GM23248 (cell line): ENCODE data around the gene DNAH8. TPM values are rescaled to one million over a fixed set of nuclear protein-coding genes. Genes with fewer than 3 reads are reported as not detected.

Source experiments
- DNase-seq: peaks from one replicate; pipeline ENCODE4 v3.0.0-alpha.2; 2015
- H2AFZ ChIP-seq: fragments of 200-600 bp; sonication (generic); 2 replicates; pipeline ENCODE4 v1.6.1; 2016; ENCODE audit warnings: antibody characterized with exemption
- H3F3A ChIP-seq: fragments of 200-600 bp; sonication (generic); 2 replicates; pipeline ENCODE4 v1.6.1; 2016; ENCODE audit warnings: mild to moderate bottlenecking, antibody characterized with exemption, mixed run types; ENCODE audit not compliant: insufficient read depth
- H3K27ac ChIP-seq: fragments of 200-600 bp; sonication (generic); 2 replicates; pipeline ENCODE4 v1.5.1; 2016; ENCODE audit warnings: mild to moderate bottlenecking
- H3K27me3 ChIP-seq: fragments of 200-600 bp; sonication (generic); replicated peaks from 2 replicates; pipeline ENCODE4 v1.6.1; 2016; ENCODE audit warnings: mild to moderate bottlenecking; ENCODE audit not compliant: insufficient read depth
- H3K36me3 ChIP-seq: fragments of 200-600 bp; sonication (generic); 2 replicates; pipeline ENCODE4 v1.6.1; 2016; ENCODE audit warnings: low read depth, mild to moderate bottlenecking
- H3K4me1 ChIP-seq: fragments of 200-600 bp; sonication (generic); 2 replicates; pipeline ENCODE4 v1.6.1; 2016; ENCODE audit warnings: mild to moderate bottlenecking; ENCODE audit not compliant: insufficient read depth
- H3K4me2 ChIP-seq: fragments of 200-600 bp; sonication (generic); one replicate; pipeline ENCODE4 v1.6.1; 2016; ENCODE audit warnings: mild to moderate bottlenecking; ENCODE audit not compliant: unreplicated experiment
- H3K4me3 ChIP-seq: fragments of 200-600 bp; sonication (generic); 2 replicates; pipeline ENCODE4 v1.5.1; 2016; ENCODE audit warnings: mild to moderate bottlenecking
- H3K79me2 ChIP-seq: fragments of 200-600 bp; sonication (generic); 2 replicates; pipeline ENCODE4 v1.6.1; 2016; ENCODE audit warnings: mild to moderate bottlenecking; ENCODE audit not compliant: insufficient read depth
- H3K9ac ChIP-seq: fragments of 200-600 bp; sonication (generic); 2 replicates; pipeline ENCODE4 v1.6.1; 2016; ENCODE audit warnings: mild to moderate bottlenecking
- H3K9me2 ChIP-seq: fragments of 200-600 bp; sonication (generic); 2 replicates; pipeline ENCODE4 v1.6.1; 2016; ENCODE audit warnings: mixed run types, mild to moderate bottlenecking, moderate library complexity; ENCODE audit not compliant: insufficient read depth
- H3K9me3 ChIP-seq: fragments of 200-600 bp; sonication (generic); one replicate; pipeline ENCODE4 v1.6.1; 2017; ENCODE audit warnings: low read depth
- H4K20me1 ChIP-seq: fragments of 200-600 bp; sonication (generic); 2 replicates; pipeline ENCODE4 v1.6.0; 2016; ENCODE audit not compliant: insufficient read depth
- EZH2 ChIP-seq: fragments of 200-600 bp; sonication (generic); IDR thresholded peaks from 2 replicates; pipeline ENCODE4 v1.6.1; 2018; ENCODE audit warnings: antibody characterized with exemption, mild to moderate bottlenecking; ENCODE audit not compliant: insufficient read depth, poor library complexity, severe bottlenecking
- EZH2phosphoT487 ChIP-seq: fragments of 200-600 bp; sonication (generic); IDR thresholded peaks from 2 replicates; pipeline ENCODE4 v1.6.1; 2018; ENCODE audit warnings: antibody characterized with exemption, moderate library complexity, mild to moderate bottlenecking, low read depth; ENCODE audit not compliant: insufficient read depth
- WGBS, 2 experiments: methylation state at CpG; one replicate each; pipeline ENCODE4 v1.1.6; 2015 to 2017; ENCODE audit warnings: low lambda C conversion rate in 2 of 2, low coverage in 1 of 2; ENCODE audit errors: missing lambda C conversion rate in 2 of 2; 5-methylcytosine and 5-hydroxymethylcytosine counted together
- in situ Hi-C: fragments of 300-500 bp; cut with MboI; formaldehyde crosslinking; loops from 2 replicates; pipeline ENCODE4 v1.15.0; 2020
- polyA plus RNA-seq: library from polyadenylated mRNA; unstranded; fragments of >200 nt; fragmentation: Nextera tagmentation; extraction: Ambion mirVana; gene quantifications from 2 replicates; pipeline ENCODE4 v1.2.1, GENCODE V29; 2016
- total RNA-seq: library from RNA; depleted of rRNA; stranded (reverse); fragments of >200 nt; shearing (Covaris generic); gene quantifications from 2 replicates; pipeline ENCODE4 v1.2.3, GENCODE V29; 2014

DNAH8 gene
- total and polyA plus RNA-seq, 2 experiments from 2014 or later = not detected

DNA sequence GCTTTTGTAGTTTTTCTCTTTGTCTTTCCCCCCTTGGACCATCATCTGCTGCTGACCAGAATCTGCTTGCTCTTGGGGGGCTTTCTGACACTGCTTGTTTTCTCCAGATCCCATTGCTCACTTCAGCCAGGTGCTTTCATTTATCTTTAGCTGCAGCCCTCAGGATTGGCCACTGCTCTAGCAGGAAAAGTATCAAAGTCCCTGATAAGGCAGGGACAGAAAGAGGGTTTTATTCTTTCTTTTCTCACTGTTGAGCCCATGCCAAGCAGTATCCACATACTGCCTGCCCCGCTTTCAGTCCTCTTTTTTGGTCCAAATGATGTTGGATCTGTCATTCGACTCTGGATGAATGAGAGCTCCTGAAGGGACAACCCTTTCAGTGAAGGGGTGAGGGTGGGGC is 141.4 kb downstream of the DNAH8 start:
- H3K36me3 ChIP-seq = no peaks in the 10 kb centered on the region
- H3K4me3 ChIP-seq = no peak overlapping the region
- no peaks in the 10 kb centered on the region for H4K20me1 ChIP-seq
- H3K4me2 ChIP-seq = no peak overlapping the region
- 10 to 21% methylated on average over 2 of the region's 2 CpGs for WGBS, 2 experiments
- H3K79me2 ChIP-seq = no peaks in the 10 kb centered on the region
- no peaks in the 10 kb centered on the region for H3K4me1 ChIP-seq
- H3K9me2 ChIP-seq = no peaks in the 10 kb centered on the region
- no peak overlapping the region for H3K27ac ChIP-seq
- H3K9me3 ChIP-seq = no peaks in the 10 kb centered on the region
- no peak for DNase-seq
- H2AFZ ChIP-seq = no peak overlapping the region
- TF ChIP-seq EZH2 (no peak), EZH2phosphoT487 (no peak)
- H3F3A ChIP-seq = no peaks in the 10 kb centered on the region
- in situ Hi-C loops = no loop called here
- H3K27me3 ChIP-seq = 0 out of 2 replicates have a peak, but pooled peaks cover 3% of the 10 kb centered on the region
- H3K9ac ChIP-seq = no peak overlapping the region

- WGBS, 2 experiments = 37 to 43% methylated on average over 5 of the region's 5 CpGs
- Histone ChIP-seq H3K27ac (no peak overlapping the region), H4K20me1 (no peaks in the 10 kb centered on the region), H3K27me3 (0 out of 2 replicates have a peak, but pooled peaks cover 3% of the 10 kb centered on the region), H3F3A (no peaks in the 10 kb centered on the region), H3K79me2 (no peaks in the 10 kb centered on the region), H3K9me2 (no peaks in the 10 kb centered on the region), H3K4me3 (no peak overlapping the region), H3K4me2 (no peak overlapping the region), H2AFZ (no peak overlapping the region), H3K36me3 (no peaks in the 10 kb centered on the region), H3K4me1 (no peaks in the 10 kb centered on the region), H3K9me3 (no peaks in the 10 kb centered on the region), H3K9ac (no peak overlapping the region)
- TF ChIP-seq EZH2phosphoT487 (no peak), EZH2 (no peak)
- in situ Hi-C loops = no loop called here
- DNase-seq = no peak
Observed at GRCh38 chr6:38857815-38858214, 142.7 kb downstream of the DNAH8 start.

DNA sequence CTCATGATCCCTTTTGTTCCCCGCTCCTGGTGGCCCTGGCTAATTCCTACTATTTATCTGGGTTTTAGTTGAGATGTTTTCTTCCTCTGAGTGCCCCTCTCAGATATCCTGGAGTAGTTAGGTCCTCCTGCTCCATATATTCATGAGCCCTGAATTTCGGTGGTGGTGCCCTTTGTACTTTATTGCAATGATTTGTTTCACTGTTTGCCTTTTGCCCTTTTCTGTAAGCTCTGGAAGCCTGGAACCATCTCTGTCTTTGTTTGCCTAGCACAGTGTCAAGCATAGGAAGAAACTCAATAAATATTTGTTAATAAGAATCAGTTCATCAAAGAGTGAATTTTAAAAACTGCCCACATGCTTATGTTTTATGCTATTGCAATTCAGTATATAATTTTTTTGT is 144.9 kb downstream of the DNAH8 start:
- H3K9ac ChIP-seq = no peak overlapping the region
- no peaks in the 10 kb centered on the region for H4K20me1 ChIP-seq
- H3F3A ChIP-seq = no peaks in the 10 kb centered on the region
- TF ChIP-seq EZH2 (no peak), EZH2phosphoT487 (no peak)
- no peaks in the 10 kb centered on the region for H3K9me3 ChIP-seq
- in situ Hi-C loops = loop anchor here (10.0 kb wide), 1 partner anchor 445 kb away; no protein-coding TSS in a partner anchor
- no peak overlapping the region for H2AFZ ChIP-seq
- H3K4me2 ChIP-seq = no peak overlapping the region
- no peak overlapping the region for H3K4me3 ChIP-seq
- no peaks in the 10 kb centered on the region for H3K79me2 ChIP-seq
- H3K4me1 ChIP-seq = no peaks in the 10 kb centered on the region
- no peaks in the 10 kb centered on the region for H3K9me2 ChIP-seq
- H3K36me3 ChIP-seq = no peaks in the 10 kb centered on the region
- WGBS, 2 experiments = 40 to 55% methylated on average over 2 of the region's 2 CpGs
- no peak for DNase-seq
- H3K27ac ChIP-seq = no peak overlapping the region
- H3K27me3 ChIP-seq = 0 out of 2 replicates have a peak, but pooled peaks cover 3% of the 10 kb centered on the region

DNA sequence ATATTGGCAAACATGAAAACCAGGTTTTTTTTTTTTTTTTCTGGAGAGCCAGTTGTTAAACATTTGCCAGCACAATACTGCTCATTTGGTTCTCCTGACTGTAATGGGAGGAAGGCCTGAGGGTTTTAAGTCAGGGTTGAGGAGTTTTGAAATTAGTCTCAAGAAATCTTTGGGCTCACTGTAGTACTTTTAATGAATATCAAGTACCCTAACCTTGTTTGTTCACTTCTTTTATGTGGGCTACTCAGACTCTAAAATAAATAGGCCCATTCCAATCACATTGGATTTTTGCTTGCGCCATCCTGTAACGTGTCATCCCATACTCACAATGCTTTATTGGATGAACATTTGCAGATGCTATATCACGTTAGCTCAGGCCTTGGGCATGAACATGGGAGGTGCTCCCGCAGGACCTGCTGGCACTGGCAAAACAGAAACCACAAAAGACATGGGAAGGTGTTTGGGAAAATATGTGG is 146.9 kb downstream of the DNAH8 start:
- in situ Hi-C loops = loop anchor here (10.0 kb wide), 1 partner anchor 443 kb away; no protein-coding TSS in a partner anchor

More for the DNA sequence above, 146.9 kb downstream of the DNAH8 start:
- 50 to 55% methylated on average over 4 of the region's 4 CpGs for WGBS, 2 experiments
- H3F3A ChIP-seq = no peaks in the 10 kb centered on the region
- no peak overlapping the region for H2AFZ ChIP-seq
- TF ChIP-seq EZH2 = no peak
- TF ChIP-seq EZH2phosphoT487 = no peak
- H3K9me3 ChIP-seq = no peaks in the 10 kb centered on the region
- H3K27ac ChIP-seq = no peak overlapping the region
- H3K4me2 ChIP-seq = no peak overlapping the region
- no peak overlapping the region for H3K9ac ChIP-seq
- no peak overlapping the region for H3K4me3 ChIP-seq
- 0 out of 2 replicates have a peak, but pooled peaks cover 3% of the 10 kb centered on the region for H3K27me3 ChIP-seq
- no peak for DNase-seq
- no peaks in the 10 kb centered on the region for H3K9me2 ChIP-seq
- no peaks in the 10 kb centered on the region for H3K36me3 ChIP-seq
- no peaks in the 10 kb centered on the region for H3K4me1 ChIP-seq
- no peaks in the 10 kb centered on the region for H3K79me2 ChIP-seq
- H4K20me1 ChIP-seq = no peaks in the 10 kb centered on the region
